Ramos (cell line): ENCODE results near the gene LRCH1.

Experiments
- in situ Hi-C: fragments of 300-500 bp; cut with MboI; formaldehyde crosslinking; loops from one replicate; pipeline ENCODE4 v1.14.3; 2022; ENCODE audit warnings: low sequenced_read_pairs; ENCODE audit not compliant: unreplicated experiment

LRCH1 gene

DNA sequence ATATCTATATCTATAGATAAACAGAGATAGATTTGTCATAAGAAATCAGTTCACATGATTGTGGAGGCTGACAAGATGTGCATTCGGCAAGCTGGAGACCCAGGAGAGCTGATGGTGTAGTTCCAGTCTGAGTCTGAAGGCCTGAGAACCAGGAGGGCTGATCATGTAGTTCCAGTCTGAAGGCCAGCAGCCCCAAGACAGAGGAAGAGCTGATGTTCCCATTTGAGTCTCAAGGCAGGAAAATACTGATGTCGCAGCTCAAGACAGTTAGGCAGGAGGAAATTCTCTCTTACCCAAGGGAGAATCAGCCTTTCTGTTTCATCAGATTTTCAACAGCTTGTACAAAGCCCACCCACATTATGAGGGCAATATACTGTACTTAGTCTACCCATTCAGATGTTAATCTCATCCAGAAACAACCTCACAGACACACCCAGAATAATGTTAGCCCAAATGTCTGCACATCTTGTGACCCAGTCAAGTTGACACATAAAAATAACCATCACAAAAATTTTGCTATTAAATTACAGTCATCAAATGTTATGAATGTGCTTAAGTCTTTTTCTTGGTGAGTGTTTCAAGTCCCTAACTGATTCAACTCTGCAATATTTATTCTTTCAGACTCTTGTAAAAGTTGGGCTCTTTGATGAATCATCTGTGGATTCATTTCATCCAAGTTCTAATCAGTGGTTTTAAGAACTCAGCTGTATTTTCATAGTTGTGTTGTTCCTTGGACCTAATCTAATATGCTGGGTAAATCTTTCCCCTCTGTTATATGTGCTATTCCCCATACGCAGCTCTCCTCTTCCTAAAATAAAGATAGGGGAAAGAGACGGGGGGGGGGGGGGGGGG is 22.7 kb upstream of the LRCH1 start:
- in situ Hi-C loops = no loop called here

DNA sequence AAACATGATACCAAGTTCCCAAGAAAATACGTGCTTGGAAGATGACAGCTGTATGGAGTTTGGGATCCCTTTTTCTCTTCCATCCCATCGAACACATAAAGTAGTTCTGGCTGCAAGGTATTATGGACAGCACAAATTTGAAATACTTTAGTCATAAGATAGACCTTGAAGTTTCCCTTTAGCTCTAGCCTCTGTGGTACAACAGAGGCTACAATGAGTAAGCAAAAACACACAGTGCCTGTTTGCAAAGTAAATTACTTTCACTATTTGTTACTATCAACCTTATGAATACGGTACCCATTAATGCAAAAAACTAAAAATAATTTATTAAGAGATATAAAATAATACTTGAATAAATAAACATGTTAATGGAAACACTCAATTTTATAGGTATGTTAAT is 21.0 kb upstream of the LRCH1 start:
- in situ Hi-C loops = no loop called here

DNA sequence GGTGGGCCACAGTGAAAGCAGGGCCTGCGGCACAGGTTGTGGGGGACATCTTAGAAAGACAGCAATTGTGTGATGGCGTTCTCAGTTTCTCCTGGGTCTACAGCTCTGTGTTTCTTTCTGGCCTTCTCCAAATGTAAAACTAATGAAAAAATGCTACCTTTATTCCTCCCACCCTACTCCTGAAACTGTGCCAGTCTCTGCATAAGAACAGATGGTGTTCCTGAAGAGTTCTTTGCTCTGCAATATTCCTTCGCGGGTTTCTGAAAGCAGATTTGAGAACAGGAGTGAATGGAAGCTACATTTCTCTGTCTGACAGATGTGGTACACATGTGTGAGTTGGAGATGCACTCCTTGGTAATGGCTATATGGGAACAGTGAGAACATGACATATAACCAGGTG is 18.0 kb upstream of the LRCH1 start:
- in situ Hi-C loops = no loop called here

DNA sequence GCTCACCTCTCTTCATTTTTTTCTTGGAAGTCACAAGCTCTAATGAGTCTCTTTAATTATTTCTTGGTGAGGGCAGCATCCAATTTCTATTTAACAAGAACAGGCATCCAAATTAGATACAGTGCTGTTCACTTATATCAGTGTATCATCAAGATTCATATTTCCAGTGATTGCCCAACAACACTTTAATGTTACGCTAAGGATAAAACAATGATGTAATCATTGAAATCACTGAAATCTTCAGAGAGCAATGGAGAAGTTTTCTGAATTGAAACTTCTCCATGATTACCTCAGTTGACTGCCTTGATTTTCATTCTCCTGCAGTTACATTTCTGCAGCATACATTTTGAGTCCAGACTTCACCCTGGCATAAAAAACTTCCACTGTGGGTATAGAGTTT is 17.1 kb upstream of the LRCH1 start:
- in situ Hi-C loops = no loop called here

DNA sequence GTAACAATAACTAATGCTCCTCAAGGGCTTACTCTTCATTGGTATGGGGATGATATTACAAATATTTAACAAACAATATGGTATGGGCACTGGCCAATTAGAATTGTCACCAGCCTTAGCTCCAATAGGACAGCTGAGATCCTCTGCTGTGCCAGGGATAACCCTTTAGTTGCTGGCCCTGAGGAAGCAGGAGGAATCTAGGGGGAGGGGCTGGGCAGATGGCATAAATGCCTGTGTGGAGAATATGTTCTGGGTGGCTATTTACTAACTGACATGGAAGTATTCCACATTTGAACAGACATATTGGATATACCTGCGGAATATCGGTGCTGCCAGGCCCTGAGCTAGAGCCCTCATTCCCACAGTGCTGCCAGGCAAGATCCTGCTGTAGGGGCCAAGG is 16.6 kb upstream of the LRCH1 start:
- in situ Hi-C loops = no loop called here

DNA sequence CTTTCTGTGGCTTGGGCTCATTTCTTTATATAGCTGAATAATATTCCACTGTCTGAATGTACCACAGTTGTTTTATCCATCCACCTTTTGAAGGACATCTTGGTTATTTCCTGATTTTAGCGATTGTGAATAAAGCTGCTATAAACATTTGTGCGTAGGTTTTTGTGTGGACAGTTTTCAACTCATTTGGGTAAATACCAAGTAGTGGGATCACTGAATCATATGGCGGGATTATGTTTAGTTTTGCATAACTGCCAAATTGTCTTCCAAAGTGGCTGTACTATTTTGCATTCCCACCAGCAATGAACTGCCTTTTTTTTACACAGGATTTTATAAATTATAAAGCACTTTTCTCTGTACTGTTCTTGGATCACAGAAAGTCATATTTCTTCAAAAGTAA is 13.7 kb upstream of the LRCH1 start:
- in situ Hi-C loops = no loop called here

DNA sequence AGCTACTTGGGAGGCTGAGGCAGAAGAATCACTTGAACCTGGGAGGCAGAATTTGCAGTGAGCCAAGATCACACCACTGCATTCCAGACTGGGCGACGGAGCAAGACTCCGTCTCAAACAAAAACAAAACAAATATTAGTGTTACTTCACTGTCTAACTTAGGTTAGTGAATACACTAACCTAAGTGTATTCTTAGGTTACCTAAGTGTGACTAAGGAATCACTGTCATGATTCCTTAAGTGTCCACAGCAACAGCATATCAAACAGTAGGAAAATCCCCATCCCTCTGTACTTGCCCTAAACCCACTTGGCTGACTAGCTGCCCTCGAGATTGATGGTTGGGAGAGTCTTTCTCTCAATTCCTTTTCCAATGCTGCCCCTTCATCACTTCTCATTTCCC is 11.8 kb upstream of the LRCH1 start:
- in situ Hi-C loops = no loop called here

DNA sequence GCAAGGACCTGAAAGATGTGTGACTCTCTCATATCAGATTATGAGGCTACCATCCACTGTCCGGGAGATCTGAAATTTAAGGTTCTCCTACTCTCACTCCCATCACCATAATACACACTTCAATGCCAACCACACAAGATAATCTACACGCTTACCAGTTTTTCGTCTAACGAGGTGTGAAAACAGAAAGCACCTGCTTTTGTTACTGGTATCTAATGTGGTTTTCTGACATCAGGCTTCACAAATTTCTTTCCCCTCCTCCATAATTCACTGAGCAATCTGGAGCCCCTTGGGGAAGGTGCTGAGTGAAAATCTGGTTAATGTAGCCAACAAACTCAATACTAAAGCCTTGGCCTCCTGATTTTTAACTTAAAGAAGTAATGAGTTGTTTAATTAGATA is 10.1 kb upstream of the LRCH1 start:
- in situ Hi-C loops = no loop called here

DNA sequence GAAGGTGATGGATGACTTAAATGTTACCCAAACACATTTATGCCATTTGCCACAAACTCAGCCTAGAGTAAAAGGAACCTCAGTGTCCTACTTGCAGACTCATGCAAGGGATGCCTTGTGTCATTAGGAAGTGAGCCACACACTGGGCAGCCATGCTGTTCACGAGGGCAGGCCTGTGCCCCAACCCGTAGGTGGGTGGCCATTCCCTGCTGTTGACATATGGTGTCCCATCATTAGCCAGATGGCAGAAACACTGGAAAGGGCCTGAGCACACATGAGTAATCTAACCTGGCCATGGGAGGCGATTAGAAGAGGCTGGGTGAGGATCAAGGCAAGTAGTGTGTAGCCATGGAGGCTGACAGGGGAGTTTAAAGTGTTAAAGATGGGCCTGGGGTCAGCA is 9.7 kb upstream of the LRCH1 start:
- in situ Hi-C loops = no loop called here

DNA sequence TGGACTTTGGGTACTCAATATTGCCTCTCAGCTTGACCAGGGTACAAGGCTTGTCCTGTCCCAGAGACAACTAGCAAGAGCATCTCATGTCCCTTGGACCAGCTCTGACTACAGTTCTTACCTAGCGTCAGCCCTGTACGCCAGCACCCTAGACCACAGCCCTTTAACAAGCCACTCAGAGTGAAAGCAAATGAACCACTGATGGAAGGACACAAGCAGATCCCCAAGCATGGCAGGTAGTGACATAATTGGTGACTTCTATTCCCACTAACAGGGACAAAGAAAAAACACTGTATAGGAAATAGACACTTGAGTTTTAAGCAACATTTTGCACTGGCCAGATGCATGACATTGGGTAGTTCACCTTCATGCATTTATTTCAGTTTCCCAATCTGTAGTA is 8.8 kb upstream of the LRCH1 start:
- in situ Hi-C loops = no loop called here

DNA sequence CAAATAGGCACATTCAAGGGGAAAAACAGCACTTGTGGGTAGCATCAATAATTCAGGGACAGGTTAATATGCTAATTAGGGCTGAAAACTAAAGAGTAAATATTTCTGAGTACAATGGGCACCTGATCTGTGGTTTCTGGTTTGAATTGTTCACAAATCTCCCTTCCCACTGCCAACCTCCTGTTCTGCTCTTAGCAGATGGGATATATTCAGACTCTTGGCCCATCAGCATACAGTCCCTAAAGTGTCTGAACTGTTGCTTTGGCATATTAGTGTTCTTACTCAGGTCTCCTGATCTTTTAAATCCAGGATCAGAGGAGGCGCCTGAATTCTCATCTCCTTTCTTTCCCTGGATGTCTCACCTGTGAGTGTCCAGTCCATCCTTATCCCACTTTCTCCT is 8.2 kb upstream of the LRCH1 start:
- in situ Hi-C loops = no loop called here

DNA sequence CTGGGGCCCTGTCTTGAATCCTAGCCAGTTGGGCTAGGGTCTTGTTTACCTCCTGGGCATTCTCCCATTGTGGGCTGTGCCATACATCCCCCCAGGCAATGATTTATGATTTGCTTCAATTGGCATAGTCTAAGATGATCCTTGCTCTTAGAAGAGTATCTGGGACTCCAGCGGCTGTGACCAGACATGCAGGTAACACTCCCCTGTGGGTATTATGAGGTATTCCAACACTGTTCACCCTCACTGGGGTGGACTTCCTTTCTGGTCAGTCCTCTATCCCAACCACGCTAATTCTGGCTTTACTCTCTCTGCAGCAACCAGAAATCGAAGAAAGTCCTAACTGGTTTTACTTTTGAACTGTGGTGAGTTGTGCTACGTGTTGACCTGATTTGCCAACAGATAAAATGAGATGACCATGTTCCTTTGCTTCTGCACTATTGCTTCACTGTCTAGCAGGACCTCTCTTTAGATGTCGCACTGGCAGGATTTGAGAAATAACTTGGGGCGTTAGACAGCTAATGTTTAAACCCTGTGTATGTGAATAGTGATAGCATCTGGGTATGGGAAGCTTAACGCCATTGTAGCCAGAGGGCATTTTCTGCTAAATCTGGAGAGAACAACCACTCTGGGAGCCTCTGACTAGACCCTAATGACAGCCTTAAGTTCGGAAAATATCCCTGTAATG is 6.7 kb upstream of the LRCH1 start:
- in situ Hi-C loops = no loop called here

DNA sequence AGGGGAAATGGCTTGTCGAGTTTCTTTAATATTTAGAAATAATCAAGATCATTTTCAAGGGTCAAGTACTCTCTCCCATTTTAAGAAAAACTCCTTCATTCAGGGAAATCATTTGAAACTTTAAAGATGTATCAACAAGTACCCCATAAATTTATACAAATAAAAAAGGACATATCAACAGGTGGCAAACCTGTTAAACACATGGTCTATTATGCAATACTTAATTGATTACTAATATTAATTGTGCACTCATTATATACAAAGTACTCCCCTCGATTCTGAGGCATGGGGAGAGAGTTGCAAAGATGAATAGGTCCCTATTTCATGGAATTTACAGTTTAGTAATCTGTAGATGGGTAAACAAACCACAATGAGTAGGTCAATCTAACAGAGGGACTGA is 2.1 kb upstream of the LRCH1 start:
- in situ Hi-C loops = loop anchor here (25.0 kb wide), 1 partner anchor 136 kb away; no protein-coding TSS in a partner anchor

DNA sequence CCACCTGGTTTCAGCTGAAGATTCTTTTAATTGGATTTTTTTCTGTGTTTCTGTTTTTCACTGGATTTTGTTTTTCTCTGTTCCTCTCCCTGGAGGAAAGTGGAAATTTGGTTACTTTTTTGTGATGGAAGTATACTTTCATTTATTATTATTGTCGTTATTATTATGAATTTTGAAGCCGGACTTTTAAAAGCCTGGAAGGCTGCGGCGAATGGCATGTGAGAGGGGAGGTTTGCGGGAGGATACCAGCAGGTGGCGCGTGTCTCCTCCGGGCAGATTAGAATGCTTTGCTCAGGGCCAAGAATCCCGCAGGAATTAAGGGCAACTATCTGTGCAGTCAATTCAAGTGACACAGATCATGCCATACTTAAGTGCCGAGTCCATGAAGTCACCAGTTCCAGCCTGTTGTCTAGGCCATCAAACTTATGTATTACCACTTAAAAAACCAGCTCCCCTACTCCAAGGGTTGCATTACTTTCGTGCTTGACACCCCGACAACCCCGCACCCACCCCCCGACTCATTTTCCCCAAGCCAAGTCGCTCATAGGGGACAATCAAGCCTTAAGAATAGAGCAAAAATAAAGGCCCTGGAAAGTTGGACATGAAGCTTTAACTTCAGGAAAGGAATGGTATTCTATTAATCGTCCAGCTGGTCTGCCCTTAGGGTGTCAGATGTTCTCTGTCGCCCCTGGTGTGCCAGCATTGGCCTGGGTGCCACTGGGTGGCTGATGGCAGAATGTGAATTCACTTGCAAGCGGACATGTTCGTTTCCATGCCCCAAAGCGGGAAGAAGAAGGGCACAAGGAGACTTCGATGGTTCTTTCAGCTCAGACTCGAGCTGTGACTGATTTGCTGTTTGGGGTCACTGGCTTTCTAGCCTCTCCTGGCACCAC is 1.3 kb upstream of the LRCH1 start:
- in situ Hi-C loops = loop anchor here (25.0 kb wide), 1 partner anchor 136 kb away; no protein-coding TSS in a partner anchor

DNA sequence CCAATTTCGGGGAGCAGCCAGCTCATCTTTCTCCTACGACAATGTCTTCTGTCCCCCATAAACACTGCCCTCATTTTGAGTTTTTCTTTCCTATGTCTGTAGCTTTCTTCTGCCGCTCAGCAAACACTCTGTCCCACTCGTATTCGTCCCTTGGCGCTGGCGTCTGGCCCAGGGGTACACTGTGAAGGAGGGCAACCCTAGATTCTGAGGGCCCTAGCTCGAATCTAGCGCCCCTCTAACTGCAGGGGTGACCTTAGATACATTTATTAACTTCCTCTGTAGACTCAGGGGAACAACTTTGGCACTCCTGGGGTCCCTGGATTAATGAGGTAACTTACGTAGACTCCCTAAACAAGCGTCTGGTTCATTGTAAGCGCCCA is 677 bp upstream of the LRCH1 start:
- in situ Hi-C loops = loop anchor here (25.0 kb wide), 1 partner anchor 135 kb away; no protein-coding TSS in a partner anchor

DNA sequence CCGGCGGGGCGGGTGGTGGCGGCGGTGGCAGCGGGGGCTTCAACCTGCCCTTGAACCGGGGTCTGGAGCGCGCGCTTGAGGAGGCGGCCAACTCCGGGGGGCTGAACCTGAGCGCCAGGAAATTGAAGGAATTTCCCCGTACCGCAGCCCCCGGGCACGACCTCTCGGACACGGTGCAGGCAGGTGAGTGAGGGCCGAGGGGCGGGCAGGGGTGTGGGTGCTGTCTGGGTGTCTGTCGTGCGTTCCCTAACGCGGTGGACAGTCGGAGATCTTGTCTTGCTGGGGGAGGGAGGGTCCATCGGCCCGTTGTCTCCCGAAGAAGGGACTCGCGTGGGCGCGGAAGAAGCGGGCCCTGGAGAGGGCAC is 533 bp downstream of the LRCH1 start:
- in situ Hi-C loops = loop anchor here (25.0 kb wide), 1 partner anchor 134 kb away; no protein-coding TSS in a partner anchor

DNA sequence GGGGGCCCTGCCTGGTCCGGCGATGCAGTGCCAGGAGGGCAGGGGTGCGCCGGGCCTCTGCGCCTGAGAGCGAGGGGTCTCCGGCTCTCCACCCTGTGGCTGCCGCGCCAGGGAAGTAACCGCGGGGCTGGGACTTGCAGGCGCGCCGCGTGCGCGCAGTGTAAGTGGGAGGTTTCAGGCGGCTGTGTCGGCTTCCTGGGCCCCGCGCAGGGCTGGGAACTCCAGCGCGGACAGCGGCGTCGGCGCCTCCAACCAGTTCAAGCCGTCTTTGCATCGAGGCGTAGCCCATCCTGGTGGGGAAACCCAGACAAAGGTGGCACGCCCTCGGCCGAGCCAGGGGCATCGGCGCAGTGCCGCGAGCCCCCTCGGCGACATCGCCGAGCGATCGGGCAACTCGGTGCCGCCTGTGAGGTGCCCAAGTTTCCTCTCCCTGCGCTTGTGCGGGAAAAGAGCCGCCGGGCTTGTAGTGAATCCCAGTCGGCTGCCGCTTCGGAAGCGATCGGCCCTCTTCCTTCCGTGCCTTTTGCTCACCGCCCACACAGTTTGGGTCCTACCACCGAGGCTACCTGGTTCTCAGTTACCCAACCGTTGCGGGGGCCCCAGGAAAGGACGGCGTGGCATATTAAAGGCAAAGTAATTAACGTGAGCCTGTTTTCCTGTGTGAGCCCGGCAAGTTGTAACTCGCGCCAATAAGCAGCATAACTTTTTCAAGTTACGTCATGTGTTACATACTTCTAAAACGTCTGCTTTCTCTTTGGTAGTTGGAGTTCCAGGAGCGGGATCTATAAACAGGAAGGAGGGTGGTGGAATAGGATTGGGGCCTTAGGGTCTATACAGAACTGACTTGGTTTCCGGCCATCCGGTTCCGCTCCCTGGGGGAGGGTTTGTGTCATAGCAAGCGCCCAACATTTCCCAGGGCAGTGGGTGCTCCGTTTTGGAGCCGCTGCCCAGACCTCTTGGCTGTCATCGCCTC is 1.2 kb downstream of the LRCH1 start:
- in situ Hi-C loops = loop anchor here (25.0 kb wide), 1 partner anchor 133 kb away; no protein-coding TSS in a partner anchor

DNA sequence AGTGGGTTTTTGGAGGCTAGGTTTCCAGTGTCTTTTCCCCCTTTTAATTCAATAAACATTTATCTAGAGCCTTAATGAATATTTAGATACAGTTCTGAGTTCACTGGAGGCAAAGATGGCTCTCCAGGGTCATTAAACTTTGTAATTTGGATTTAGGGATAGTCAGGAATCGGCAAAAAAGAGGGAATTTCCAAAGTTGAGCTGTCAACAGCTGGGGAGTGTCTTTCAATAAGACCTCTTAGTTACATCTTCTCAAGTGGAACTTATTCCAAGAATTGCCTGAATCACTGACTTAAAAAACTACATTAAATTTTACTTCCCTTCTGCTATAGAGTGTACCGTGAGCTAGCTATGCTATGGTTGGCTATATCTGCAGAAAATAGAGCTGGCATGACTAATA is 2.0 kb downstream of the LRCH1 start:
- in situ Hi-C loops = loop anchor here (25.0 kb wide), 1 partner anchor 132 kb away; no protein-coding TSS in a partner anchor

DNA sequence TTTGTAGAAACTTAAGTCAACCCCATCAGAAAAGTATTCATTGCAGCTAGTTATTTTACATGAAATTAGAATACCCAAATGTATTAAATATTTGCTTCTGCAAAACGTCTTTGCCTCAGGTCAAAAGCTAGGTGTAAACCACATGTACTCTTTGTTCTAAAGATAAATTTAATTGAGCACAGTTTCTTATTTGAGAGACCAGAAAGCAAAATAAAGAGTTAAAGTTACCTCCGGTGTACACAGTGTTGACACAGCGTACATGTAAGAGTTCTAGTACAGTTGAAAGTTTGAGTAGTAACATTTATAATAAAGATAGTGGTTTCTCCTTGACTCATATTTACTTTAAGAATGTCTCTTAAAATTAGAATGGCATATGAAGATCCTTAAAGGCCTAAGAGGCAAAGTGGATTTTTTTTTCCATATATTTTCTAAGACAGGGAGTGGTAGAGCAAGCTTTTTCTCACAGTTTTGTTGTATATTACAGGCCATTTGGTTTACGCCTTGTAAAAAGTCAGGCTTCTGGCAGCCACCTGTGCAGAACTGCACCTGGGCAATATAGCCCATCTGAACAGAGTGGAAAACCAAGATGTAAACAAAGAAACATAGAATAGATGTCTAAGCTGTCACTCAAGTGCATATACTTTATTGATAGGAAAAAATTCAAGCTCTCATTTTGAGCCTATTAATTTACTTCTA is 2.9 kb downstream of the LRCH1 start:
- in situ Hi-C loops = loop anchor here (25.0 kb wide), 1 partner anchor 131 kb away; no protein-coding TSS in a partner anchor
